ENCODE data around the gene ILDR1.

DNA sequence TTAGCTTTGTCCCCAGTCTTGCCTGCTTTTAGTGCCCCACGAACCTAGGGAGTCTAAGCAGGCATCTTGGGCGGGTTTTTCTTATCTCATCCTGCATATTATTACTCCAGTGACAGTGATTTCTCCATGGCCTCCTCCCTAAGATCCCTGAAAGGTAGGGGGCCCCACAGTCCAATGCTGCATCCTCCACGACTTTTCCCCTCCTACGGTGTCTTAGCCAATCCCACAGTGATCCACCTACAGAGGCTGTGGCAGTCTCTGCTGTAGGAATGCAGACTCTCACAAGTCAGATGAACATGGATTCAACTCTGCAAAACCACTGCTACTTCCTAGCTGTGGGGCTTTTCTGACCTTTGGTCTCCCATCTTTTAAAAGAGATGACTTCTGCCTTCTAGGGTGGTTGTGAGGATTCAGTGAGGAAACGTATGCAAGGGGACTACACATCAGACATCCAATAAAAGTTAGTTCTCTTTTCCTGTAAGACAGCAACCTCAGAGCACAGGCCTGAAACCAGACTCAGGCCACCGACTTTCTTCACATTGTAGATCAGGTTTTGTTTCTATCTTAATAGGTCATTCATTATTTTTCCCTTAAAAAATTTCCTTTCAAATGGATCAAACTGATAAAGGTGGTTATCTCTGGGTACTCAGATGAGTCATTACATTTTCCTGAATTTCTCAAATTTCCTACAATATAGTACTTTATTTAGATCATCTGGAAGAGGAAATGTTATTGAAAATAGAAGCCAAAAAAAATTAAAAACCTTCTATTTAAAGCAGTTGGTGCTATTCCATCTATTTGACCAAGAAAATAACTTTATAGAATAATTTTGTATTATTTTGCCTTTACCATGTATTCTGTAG is 23.2 kb downstream of the ILDR1 start:
- TF ChIP-seq, protein P1, sequence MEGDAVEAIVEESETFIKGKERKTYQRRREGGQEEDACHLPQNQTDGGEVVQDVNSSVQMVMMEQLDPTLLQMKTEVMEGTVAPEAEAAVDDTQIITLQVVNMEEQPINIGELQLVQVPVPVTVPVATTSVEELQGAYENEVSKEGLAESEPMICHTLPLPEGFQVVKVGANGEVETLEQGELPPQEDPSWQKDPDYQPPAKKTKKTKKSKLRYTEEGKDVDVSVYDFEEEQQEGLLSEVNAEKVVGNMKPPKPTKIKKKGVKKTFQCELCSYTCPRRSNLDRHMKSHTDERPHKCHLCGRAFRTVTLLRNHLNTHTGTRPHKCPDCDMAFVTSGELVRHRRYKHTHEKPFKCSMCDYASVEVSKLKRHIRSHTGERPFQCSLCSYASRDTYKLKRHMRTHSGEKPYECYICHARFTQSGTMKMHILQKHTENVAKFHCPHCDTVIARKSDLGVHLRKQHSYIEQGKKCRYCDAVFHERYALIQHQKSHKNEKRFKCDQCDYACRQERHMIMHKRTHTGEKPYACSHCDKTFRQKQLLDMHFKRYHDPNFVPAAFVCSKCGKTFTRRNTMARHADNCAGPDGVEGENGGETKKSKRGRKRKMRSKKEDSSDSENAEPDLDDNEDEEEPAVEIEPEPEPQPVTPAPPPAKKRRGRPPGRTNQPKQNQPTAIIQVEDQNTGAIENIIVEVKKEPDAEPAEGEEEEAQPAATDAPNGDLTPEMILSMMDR (IDR thresholded peaks at IDR 0.05) = no peak
- TF ChIP-seq ZFX (IDR thresholded peaks at IDR 0.05; ENCODE audit: borderline replicate concordance) = no peak
